ENCODE data around the gene UIMC1. TPM values are rescaled to one million over a fixed set of nuclear protein-coding genes. Genes with fewer than 3 reads are reported as not detected.
A peak's percentile ranks its signal among the peaks of the same experiment; 100 is the strongest.

The UIMC1 gene
- total RNA-seq, 2 donors from 2014 or later, result 19.1 to 27.2 TPM

DNA sequence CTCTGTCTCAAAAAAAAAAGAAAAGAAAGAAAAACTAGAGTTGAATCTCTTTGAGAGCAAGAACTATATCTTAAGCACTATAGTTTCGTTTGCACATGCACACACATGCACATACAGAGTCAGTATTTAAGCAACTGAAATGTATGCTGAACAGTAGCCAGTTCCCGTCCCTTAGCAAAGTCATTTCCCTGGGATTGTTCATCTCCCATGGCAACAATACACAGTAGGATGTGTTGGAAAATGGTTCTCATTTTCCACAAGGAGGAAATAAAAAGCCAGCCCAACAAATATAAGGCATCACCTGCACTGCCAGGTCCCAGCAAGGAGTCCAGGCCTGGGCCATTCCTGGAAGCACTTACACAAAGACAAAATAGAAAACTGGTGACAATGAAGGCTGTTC lies 11.8 kb upstream of the UIMC1 start:
- DNase-seq (no peak), ATAC-seq (no peak)
- no peak for TF ChIP-seq POLR2A (IDR thresholded peaks at IDR 0.05)
- TF ChIP-seq CTCF (IDR thresholded peaks at IDR 0.05), result no peak
- no peaks in the 10 kb centered on the region for H3K27me3 ChIP-seq
- WGBS, 2 donors, result 66 to 74% methylated on average over 2 of the region's 2 CpGs
- intact Hi-C loops (cut with DNase I), result no loop called here
- H3K9me3 ChIP-seq, result no peaks in the 10 kb centered on the region
- H3K4me3 ChIP-seq, result no peak overlapping the region
- H3K27ac ChIP-seq, result no peak overlapping the region
- H3K4me1 ChIP-seq, result peaks cover 14% of the 10 kb centered on the region
- H3K36me3 ChIP-seq (replicated peaks in 1 of 2; ENCODE audit: insufficient read depth in 1 of 2, low read depth in 2 of 2), result no peaks in the 10 kb centered on the region

DNA sequence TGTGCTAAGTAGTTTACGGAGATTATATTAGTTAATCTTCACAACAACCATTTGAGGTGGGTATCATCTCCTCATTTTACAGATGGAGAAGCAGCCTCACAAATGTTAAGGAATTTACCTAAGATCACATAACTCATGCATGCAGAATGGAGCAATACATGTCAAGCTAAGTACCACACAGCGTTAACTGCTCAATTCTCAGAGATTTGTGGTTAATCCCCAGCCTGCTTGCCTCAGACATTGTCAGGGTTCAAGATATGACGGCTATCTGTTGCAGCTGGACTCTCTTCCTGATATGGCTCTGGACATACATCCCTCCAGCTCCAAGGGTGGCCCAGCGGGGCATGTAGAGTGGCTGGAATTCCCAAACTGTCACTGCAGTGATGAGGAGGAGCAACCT lies 8.6 kb upstream of the UIMC1 start:
- TF ChIP-seq CTCF (IDR thresholded peaks at IDR 0.05) (no peak), POLR2A (IDR thresholded peaks at IDR 0.05) (no peak)
- DNase-seq, result no peak
- Histone ChIP-seq H3K36me3 (replicated peaks in 1 of 2; ENCODE audit: insufficient read depth in 1 of 2, low read depth in 2 of 2) (no peaks in the 10 kb centered on the region), H3K27me3 (no peaks in the 10 kb centered on the region), H3K9me3 (no peaks in the 10 kb centered on the region), H3K27ac (no peak overlapping the region), H3K4me1 (no peaks in the 10 kb centered on the region), H3K4me3 (no peak overlapping the region)
- WGBS, 2 donors, result 81 to 93% methylated on average over 3 to 4 of the region's 4 CpGs
- ATAC-seq, result no peak
- intact Hi-C loops (cut with DNase I), result no loop called here

DNA sequence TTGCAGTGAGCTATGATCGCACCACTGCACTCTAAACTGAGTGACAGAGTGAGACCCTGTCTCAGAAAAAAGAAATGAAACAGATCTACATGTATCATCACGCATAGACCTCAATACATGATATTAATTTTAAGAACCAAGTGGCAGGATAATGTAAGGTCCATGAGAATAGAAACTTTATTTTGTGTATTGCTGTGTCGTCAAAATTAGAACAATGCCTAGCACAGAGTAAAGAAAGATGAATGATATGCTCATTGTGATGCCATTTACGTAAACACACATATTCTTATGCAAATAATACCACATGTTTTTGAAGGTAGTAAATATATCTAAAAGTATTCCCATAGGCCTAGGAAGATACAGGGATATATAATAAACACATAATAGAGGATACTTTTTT lies 3.6 kb upstream of the UIMC1 start:
- H3K4me3 ChIP-seq, result no peak overlapping the region
- 95 to 97% methylated on average over 4 of the region's 4 CpGs for WGBS, 2 donors
- H3K9me3 ChIP-seq, result no peaks in the 10 kb centered on the region
- DNase-seq, result no peak
- no peaks in the 10 kb centered on the region for H3K27me3 ChIP-seq
- ATAC-seq, result no peak
- no peak overlapping the region for H3K27ac ChIP-seq
- H3K4me1 ChIP-seq, result peaks cover 7% of the 10 kb centered on the region
- H3K36me3 ChIP-seq (replicated peaks in 1 of 2; ENCODE audit: insufficient read depth in 1 of 2, low read depth in 2 of 2), result no peaks in the 10 kb centered on the region
- intact Hi-C loops (cut with DNase I), result no loop called here
- TF ChIP-seq CTCF (IDR thresholded peaks at IDR 0.05) (no peak), POLR2A (IDR thresholded peaks at IDR 0.05) (no peak)

GRCh38 chr5:177008716-177009115 lies 2.1 kb upstream of the UIMC1 start:
- TF ChIP-seq CTCF (IDR thresholded peaks at IDR 0.05) (no peak), POLR2A (IDR thresholded peaks at IDR 0.05) (no peak)
- intact Hi-C loops (cut with DNase I), result no loop called here
- WGBS, 2 donors, result 36 to 58% methylated on average over 2 of the region's 2 CpGs
- H3K27me3 ChIP-seq, result no peaks in the 10 kb centered on the region
- DNase-seq (no peak), ATAC-seq (no peak)
- peaks cover 22% of the 10 kb centered on the region for H3K4me1 ChIP-seq
- no peaks in the 10 kb centered on the region for H3K9me3 ChIP-seq
- no peaks in the 10 kb centered on the region for H3K36me3 ChIP-seq (replicated peaks in 1 of 2; ENCODE audit: insufficient read depth in 1 of 2, low read depth in 2 of 2)
- no peak overlapping the region for H3K4me3 ChIP-seq
- H3K27ac ChIP-seq, result no peak overlapping the region

DNA sequence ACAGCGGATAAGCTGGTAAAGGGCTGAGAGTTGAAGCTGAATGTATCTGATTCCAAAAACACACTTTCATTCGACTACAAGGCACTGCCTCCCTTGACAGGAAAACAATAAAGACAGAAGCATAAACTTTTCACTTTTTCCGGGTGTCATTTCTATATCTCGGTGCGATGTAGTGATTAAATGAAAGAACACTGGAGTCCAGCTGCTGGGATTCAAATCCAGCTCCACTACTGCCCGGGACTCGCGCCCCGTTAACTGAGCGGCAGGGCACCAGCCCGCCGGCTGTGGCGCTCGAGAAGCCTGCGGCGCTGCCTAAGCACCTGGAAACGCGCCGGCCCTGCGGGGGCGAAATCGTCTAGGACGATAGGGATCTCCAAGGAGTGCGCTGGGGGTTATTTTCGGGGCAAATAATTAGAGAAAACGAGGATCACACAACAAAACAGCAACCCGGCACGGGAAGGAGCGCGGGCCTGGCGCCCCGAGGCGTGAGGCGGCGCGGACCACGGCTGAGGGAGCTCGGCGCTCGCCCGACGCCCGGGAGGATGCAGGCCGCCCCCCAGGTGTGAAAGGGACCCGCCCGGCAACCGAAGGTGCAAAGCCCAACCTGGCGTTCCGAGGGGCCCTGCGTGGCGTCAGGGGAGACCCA lies 837 bp downstream of the UIMC1 start:
- peaks cover 26% of the 10 kb centered on the region for H3K4me1 ChIP-seq
- H3K4me3 ChIP-seq, result peak overlapping the region; percentile 87 to 96
- peak overlapping the region; percentile 82 to 98 (median 92) for H3K27ac ChIP-seq
- no peaks in the 10 kb centered on the region for H3K9me3 ChIP-seq
- TF ChIP-seq CTCF (IDR thresholded peaks at IDR 0.05) (peak; percentile 19 to 59 (median 48)), POLR2A (IDR thresholded peaks at IDR 0.05) (no peak)
- WGBS, 2 donors, result 0% methylated on average over 18 to 42 of the region's 51 CpGs
- intact Hi-C loops (cut with DNase I), result no loop called here
- H3K27me3 ChIP-seq, result no peaks in the 10 kb centered on the region
- DNase-seq (peak; percentile 72 to 84 (median 76)), ATAC-seq (peak; percentile 72)
- H3K36me3 ChIP-seq (replicated peaks in 1 of 2; ENCODE audit: insufficient read depth in 1 of 2, low read depth in 2 of 2), result no peaks in the 10 kb centered on the region
